ENCODE results near the gene FAM149A. TPM values are rescaled to one million over a fixed set of nuclear protein-coding genes. Genes with fewer than 3 reads are reported as not detected.

The FAM149A gene
- total RNA-seq, 1 donor, result 10.8 TPM

- H3K4me3 ChIP-seq (ENCODE audit: low read depth, low read length), result no peak overlapping the region
- TF ChIP-seq CTCF (IDR thresholded peaks at IDR 0.05; ENCODE audit: insufficient read depth, low read length), result no peak
- no peak for DNase-seq (ENCODE audit: low read depth)
Observed at GRCh38 chr4:186203406-186203805, 98.9 kb downstream of the FAM149A start.

- TF ChIP-seq CTCF (IDR thresholded peaks at IDR 0.05; ENCODE audit: insufficient read depth, low read length), result no peak
- H3K4me3 ChIP-seq (ENCODE audit: low read depth, low read length), result peak overlapping the region; percentile 47
- DNase-seq (ENCODE audit: low read depth), result peak; percentile 55
Observed at GRCh38 chr4:186204103-186204559, 99.6 kb downstream of the FAM149A start.

GRCh38 chr4:186204686-186205085, 100.2 kb downstream of the FAM149A start:
- no peak for DNase-seq (ENCODE audit: low read depth)

GRCh38 chr4:186205156-186205555, 100.7 kb downstream of the FAM149A start:
- DNase-seq (ENCODE audit: low read depth), result no peak
- H3K4me3 ChIP-seq (ENCODE audit: low read depth, low read length), result no peak overlapping the region
- TF ChIP-seq CTCF (IDR thresholded peaks at IDR 0.05; ENCODE audit: insufficient read depth, low read length), result no peak

More at GRCh38 chr4:186204686-186205085, 100.2 kb downstream of the FAM149A start:
- H3K4me3 ChIP-seq (ENCODE audit: low read depth, low read length), result peak overlapping the region; percentile 47
- no peak for TF ChIP-seq CTCF (IDR thresholded peaks at IDR 0.05; ENCODE audit: insufficient read depth, low read length)

GRCh38 chr4:186216465-186217024, 112.0 kb downstream of the FAM149A start:
- no peak for TF ChIP-seq CTCF (IDR thresholded peaks at IDR 0.05; ENCODE audit: insufficient read depth, low read length)
- DNase-seq (ENCODE audit: low read depth), result peak; percentile 16

GRCh38 chr4:186217733-186218293, 113.3 kb downstream of the FAM149A start:
- TF ChIP-seq CTCF (IDR thresholded peaks at IDR 0.05; ENCODE audit: insufficient read depth, low read length), result no peak
- no peak for DNase-seq (ENCODE audit: low read depth)
- H3K4me3 ChIP-seq (ENCODE audit: low read depth, low read length), result no peak overlapping the region

More at GRCh38 chr4:186216465-186217024, 112.0 kb downstream of the FAM149A start:
- no peak overlapping the region for H3K4me3 ChIP-seq (ENCODE audit: low read depth, low read length)

Data from fibroblast of the aortic adventitia (primary cell).